A549 (cell line): ENCODE measurements around the gene SAA1. TPM values are rescaled to one million over a fixed set of nuclear protein-coding genes. Genes with fewer than 3 reads are reported as not detected.

Experiments
- ATAC-seq, 2 experiments: fragments of 200-7000 bp in 1 of 2; fragments of >200 bp in 1 of 2; cut with Nextera tagmentation in 1 of 2; cut with Tn5 transposase in 1 of 2; 3 replicates each; pipeline versions ENCODE4 v1.8.0 to v1.9.1; 2018 to 2020; ENCODE audit warnings: mild to moderate bottlenecking in 1 of 2, moderate library complexity in 1 of 2
- CTCF ChIA-PET: fragments of 300-600 bp; sonication (Branson Sonifier 250); formaldehyde crosslinking; extraction: SDS; loops from one replicate; lab custom pipeline; 2021; ENCODE audit warnings: antibody characterized with exemption, inconsistent platforms; lab: Yijun Ruan, JAX
- POLR2A ChIA-PET: fragments of 350-600 bp; formaldehyde crosslinking; extraction: SDS; loops from one replicate; lab custom pipeline; 2021; ENCODE audit warnings: antibody characterized with exemption, inconsistent platforms; lab: Yijun Ruan, JAX
- DNase-seq, 2 experiments: peaks; one replicate each; pipeline versions ENCODE4 v3.0.0 to v3.0.0-alpha.2; 2011 to 2016; ENCODE audit warnings: low read depth in 1 of 2, low spot score in 1 of 2
- FAIRE-seq: peaks from 2 replicates; lab custom pipeline; 2011; peaks lifted over from hg19 to GRCh38; lab: Jason Lieb, UNC
- H3K27ac ChIP-seq, 2 experiments: fragments of >200 bp; sonication (Bioruptor Twin); formaldehyde crosslinking; 3 replicates each; pipeline ENCODE4 v1.5.1; 2016 to 2017
- H3K4me1 ChIP-seq: fragments of >200 bp; sonication (Bioruptor Twin); formaldehyde crosslinking; 3 replicates; pipeline ENCODE4 v1.6.1; 2016
- H3K4me2 ChIP-seq: fragments of >200 bp; sonication (Bioruptor Twin); formaldehyde crosslinking; 3 replicates; pipeline ENCODE4 v1.6.1; 2016
- H3K4me3 ChIP-seq: fragments of >200 bp; sonication (Bioruptor Twin); formaldehyde crosslinking; 3 replicates; pipeline ENCODE4 v1.5.1; 2016
- H3K9me3 ChIP-seq: fragments of >200 bp; sonication (Bioruptor Twin); formaldehyde crosslinking; 3 replicates; pipeline ENCODE4 v1.6.1; 2016
- BHLHE40 ChIP-seq: IDR thresholded peaks from 2 replicates; pipeline ENCODE4 v1.6.1; 2012; ENCODE audit warnings: low read depth, low read length, inconsistent platforms
- CEBPB ChIP-seq, 2 experiments: fragments of >200 bp in 1 of 2; sonication (Bioruptor Twin) in 1 of 2; formaldehyde crosslinking in 1 of 2; IDR thresholded peaks; 2 replicates each; pipeline ENCODE4 v1.6.1; 2012 to 2016
- CTCF ChIP-seq: fragments of >200 bp; sonication (Bioruptor Twin); formaldehyde crosslinking; IDR thresholded peaks from 3 replicates; pipeline ENCODE4 v1.5.1; 2016
- EHMT2 ChIP-seq: fragments of 200-600 bp; sonication (generic); IDR thresholded peaks from 2 replicates; pipeline ENCODE4 v1.6.1; 2016; ENCODE audit warnings: antibody characterized with exemption, low read depth, mild to moderate bottlenecking, moderate library complexity
- EP300 ChIP-seq, 2 experiments: fragments of >200 bp; sonication (Bioruptor Twin); formaldehyde crosslinking; IDR thresholded peaks; 2 replicates in 1 of 2; 3 replicates in 1 of 2; pipeline ENCODE4 v1.6.1; 2016 to 2017
- HES2 ChIP-seq: fragments of >200 bp; sonication (Bioruptor Twin); formaldehyde crosslinking; IDR thresholded peaks from 2 replicates; pipeline ENCODE4 v1.6.1; 2016
- HEYL ChIP-seq: fragments of 250-450 bp; sonication (Bioruptor Pico); IDR thresholded peaks from 2 replicates; pipeline ENCODE4 v1.8.0; 2021; ENCODE audit warnings: mild to moderate bottlenecking, moderate library complexity
- HMGXB4 ChIP-seq: fragments of 250-450 bp; sonication (Bioruptor Pico); IDR thresholded peaks from 2 replicates; pipeline ENCODE4 v1.5.0; 2021; ENCODE audit warnings: mild to moderate bottlenecking, moderate library complexity, borderline replicate concordance
- JUN ChIP-seq, 2 experiments: fragments of >200 bp; sonication (Bioruptor Twin); formaldehyde crosslinking; IDR thresholded peaks; 2 replicates in 1 of 2; 3 replicates in 1 of 2; pipeline ENCODE4 v1.6.1; 2016 to 2017
- KDM5A ChIP-seq: fragments of 200-600 bp; sonication (generic); IDR thresholded peaks from 2 replicates; pipeline ENCODE4 v1.6.1; 2016; ENCODE audit warnings: antibody characterized with exemption, mild to moderate bottlenecking
- MAX ChIP-seq: IDR thresholded peaks from 2 replicates; pipeline ENCODE4 v1.6.1; 2012
- NR3C1 ChIP-seq: fragments of >200 bp; sonication (Bioruptor Twin); formaldehyde crosslinking; IDR thresholded peaks from 3 replicates; pipeline ENCODE4 v1.6.1; 2017
- POLR2AphosphoS2 ChIP-seq: conservative IDR thresholded peaks from 2 replicates; pipeline ENCODE4 v1.6.1; 2012; ENCODE audit warnings: low read length, improper control_type of control experiment, inconsistent platforms
- RAD21 ChIP-seq, 2 experiments: fragments of >200 bp in 1 of 2; sonication (Bioruptor Twin) in 1 of 2; formaldehyde crosslinking in 1 of 2; IDR thresholded peaks in 1 of 2; conservative IDR thresholded peaks in 1 of 2; 2 replicates in 1 of 2; 3 replicates in 1 of 2; pipeline ENCODE4 v1.6.1; 2012 to 2018; ENCODE audit warnings: inconsistent platforms in 1 of 2
- RARB ChIP-seq: fragments of 250-450 bp; sonication (Bioruptor Pico); IDR thresholded peaks from 2 replicates; pipeline ENCODE4 v1.8.0; 2021; ENCODE audit warnings: mild to moderate bottlenecking, moderate library complexity
- REST ChIP-seq: fragments of 200-600 bp; sonication (generic); IDR thresholded peaks from 2 replicates; pipeline ENCODE4 v1.6.1; 2016; ENCODE audit warnings: antibody characterized with exemption, mild to moderate bottlenecking, moderate library complexity
- SMC3 ChIP-seq: fragments of >200 bp; sonication (Bioruptor Twin); formaldehyde crosslinking; IDR thresholded peaks from 3 replicates; pipeline ENCODE4 v1.6.1; 2018; ENCODE audit warnings: inconsistent platforms
- TP53 ChIP-seq: fragments of 250-450 bp; sonication (Bioruptor Pico); IDR thresholded peaks from 2 replicates; pipeline ENCODE4 v1.5.0; 2021; ENCODE audit warnings: mild to moderate bottlenecking, moderate library complexity
- USF2 ChIP-seq: fragments of 450-650 bp; IDR thresholded peaks from 2 replicates; pipeline ENCODE4 v1.6.1; 2014; ENCODE audit warnings: antibody characterized with exemption
- WGBS: methylation state at CpG from one replicate; pipeline ENCODE4 v1.1.6; 2017; ENCODE audit errors: missing lambda C conversion rate; 5-methylcytosine and 5-hydroxymethylcytosine counted together
- polyA plus RNA-seq, 4 experiments: library from polyadenylated mRNA; depleted of rRNA in 3 of 4; stranded (reverse); fragments of >200 nt; fragmentation: RNase III in 1 of 4; extraction: RNeasy Plus Mini Kit Qiagen cat#74134 plus additional on column Dnase treatment in 1 of 4; gene quantifications; 2 replicates in 3 of 4; 3 replicates in 1 of 4; pipeline ENCODE4 v1.2.3, GENCODE V29; 2011 to 2017

The SAA1 gene
- polyA plus RNA-seq, 2 of the 4 experiments (the other 2 are of a cell fraction): 0.37 TPM; not detected in 1

- no peak for TF ChIP-seq HMGXB4 (CRISPR knock-in tag)
- TF ChIP-seq SMC3: no peak
Measured at GRCh38 chr11:18230859-18231258, 35.2 kb upstream of the SAA1 start (continued).

GRCh38 chr11:18233912-18234311 lies 32.2 kb upstream of the SAA1 start:
- no peaks in the 10 kb centered on the region for H3K9me3 ChIP-seq
- 22% methylated on average over 4 of the region's 4 CpGs for WGBS
- H3K4me2 ChIP-seq: no peak overlapping the region
- TF ChIP-seq EHMT2 (no peak), POLR2AphosphoS2 (no peak), NR3C1 (no peak), CEBPB (IDR thresholded peaks at IDR 0.05) (no peak), RARB (no peak), REST (no peak), HEYL (CRISPR knock-in tag) (no peak), JUN (IDR thresholded peaks at IDR 0.05) (no peak), MAX (no peak)
- peak; percentile 95 for FAIRE-seq
- no peak for ATAC-seq
- ChIA-PET POLR2A (no interaction called here), CTCF (interaction anchor here (0.6 to 2.5 kb wide), 2 partner anchors 10 to 118 kb away, joined by 3 to 12 read pairs; no protein-coding TSS in a partner anchor)
- no peak overlapping the region for H3K27ac ChIP-seq
- no peak overlapping the region for H3K4me3 ChIP-seq
- H3K4me1 ChIP-seq: no peaks in the 10 kb centered on the region
- no peak for DNase-seq

GRCh38 chr11:18235394-18236334 lies 30.4 kb upstream of the SAA1 start:
- Histone ChIP-seq H3K27ac (no peak overlapping the region), H3K9me3 (no peaks in the 10 kb centered on the region), H3K4me3 (no peak overlapping the region), H3K4me1 (no peaks in the 10 kb centered on the region), H3K4me2 (no peak overlapping the region)
- DNase-seq (no peak), FAIRE-seq (peak; percentile 18), ATAC-seq (peak in 1 of 2 experiments; percentile 30; a peak in 2 of 6 replicates)
- POLR2A ChIA-PET: interaction anchor here (0.6 kb wide), 2 partner anchors 14 to 368 kb away, joined by 3 to 4 read pairs; no protein-coding TSS in a partner anchor
- CTCF ChIA-PET: interaction anchor here (0.6 to 2.5 kb wide), 4 partner anchors 8 to 617 kb away, joined by 3 to 12 read pairs (median 4); partner anchors contain the start of gene SAA2
- TF ChIP-seq EP300 (IDR thresholded peaks at IDR 0.05): no peak
- no peak for TF ChIP-seq POLR2AphosphoS2
- no peak for TF ChIP-seq KDM5A
- TF ChIP-seq RAD21 (conservative IDR thresholded peaks at IDR 0.05 in 1 of 2, IDR thresholded peaks at IDR 0.05 in 1 of 2): no peak
- TF ChIP-seq BHLHE40: no peak
- TF ChIP-seq HMGXB4 (CRISPR knock-in tag): no peak
- no peak for TF ChIP-seq CTCF
- TF ChIP-seq CEBPB (IDR thresholded peaks at IDR 0.05): no peak
- no peak for TF ChIP-seq TP53 (CRISPR knock-in tag)
- TF ChIP-seq HES2: no peak
- no peak for TF ChIP-seq USF2
- 30% methylated on average over 8 of the region's 8 CpGs for WGBS
